Endometrial microvascular endothelial cells (primary cell): Measurements from ENCODE around the gene CCDC106. TPM values are rescaled to one million over a fixed set of nuclear protein-coding genes. Genes with fewer than 3 reads are reported as not detected.

Source experiments
- in situ Hi-C: cut with HindIII; loops from 2 replicates; pipeline ENCODE4 v1.10.0; 2017; ENCODE audit warnings: low sequenced_read_pairs, low pct_unique_long_range_greater_than_20kb; ENCODE audit errors: inconsistent ontology term
- total RNA-seq: library from RNA; depleted of rRNA; stranded (reverse); fragments of >200 nt; gene quantifications from one replicate; pipeline ENCODE4 v1.2.3, GENCODE V29; 2015; ENCODE audit errors: inconsistent ontology term

Gene CCDC106
- total RNA-seq, 1 donor from 2014 or later, result 13.0 TPM

DNA sequence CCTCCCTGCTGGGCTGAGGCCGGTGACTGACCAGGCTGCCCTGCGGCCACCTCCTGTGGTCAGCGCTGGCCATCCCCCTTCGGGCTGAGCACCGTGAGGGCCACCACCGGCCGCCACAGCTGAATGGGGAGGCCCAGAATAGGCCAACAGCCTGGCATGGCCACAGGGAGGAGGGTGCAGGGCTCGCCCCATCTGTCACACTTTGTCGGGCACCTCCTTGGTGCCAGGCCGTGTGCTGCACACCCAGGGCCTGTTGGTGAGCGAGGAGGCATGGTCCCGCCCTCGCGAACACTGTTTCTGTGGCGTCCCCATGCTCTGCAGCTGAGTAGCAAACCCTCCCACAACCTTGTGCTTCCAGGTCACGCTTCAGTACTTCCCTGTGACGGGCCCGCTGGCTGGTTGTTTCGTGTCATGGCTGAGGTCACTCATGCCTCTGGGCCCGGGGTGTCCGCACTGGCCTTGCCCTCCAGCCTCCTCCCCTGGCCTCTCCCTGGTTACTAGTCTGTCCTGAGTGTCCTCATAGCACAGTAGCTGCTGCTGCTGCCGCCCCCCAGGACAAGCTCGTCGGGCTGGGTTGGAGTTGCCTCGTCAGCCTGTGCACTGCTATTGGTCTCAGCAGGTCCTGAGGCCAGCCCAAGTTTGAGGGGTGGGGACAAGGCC, 42.2 kb downstream of the CCDC106 start:
- in situ Hi-C loops, result no loop called here

- in situ Hi-C loops, result no loop called here
These were observed 42.9 kb downstream of the CCDC106 start for GRCh38 chr19:55690769-55691545.

GRCh38 chr19:55691561-55692481, 43.8 kb downstream of the CCDC106 start:
- in situ Hi-C loops, result no loop called here

DNA sequence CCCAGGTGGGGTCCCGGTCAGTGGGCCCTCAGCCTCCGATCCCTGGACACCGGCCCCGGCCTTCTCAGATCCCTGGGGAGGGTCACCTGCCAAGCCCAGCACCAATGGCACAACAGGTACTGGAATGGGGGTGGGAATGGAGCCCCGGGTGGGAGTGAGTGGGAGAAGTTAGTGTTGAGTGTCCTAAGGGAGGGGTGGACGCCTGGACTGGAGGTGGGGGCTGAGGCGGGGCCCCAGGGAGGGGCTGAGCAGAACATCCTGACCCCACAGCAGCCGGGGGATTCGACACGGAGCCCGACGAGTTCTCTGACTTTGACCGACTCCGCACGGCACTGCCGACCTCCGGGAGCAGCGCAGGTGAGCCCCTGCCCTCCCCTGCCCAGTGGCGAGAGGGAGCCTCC, 44.7 kb downstream of the CCDC106 start:
- in situ Hi-C loops, result no loop called here

- in situ Hi-C loops, result no loop called here
These were observed 45.4 kb downstream of the CCDC106 start for GRCh38 chr19:55693336-55693974.

- in situ Hi-C loops, result no loop called here
These were observed 46.2 kb downstream of the CCDC106 start for GRCh38 chr19:55694241-55694655.

DNA sequence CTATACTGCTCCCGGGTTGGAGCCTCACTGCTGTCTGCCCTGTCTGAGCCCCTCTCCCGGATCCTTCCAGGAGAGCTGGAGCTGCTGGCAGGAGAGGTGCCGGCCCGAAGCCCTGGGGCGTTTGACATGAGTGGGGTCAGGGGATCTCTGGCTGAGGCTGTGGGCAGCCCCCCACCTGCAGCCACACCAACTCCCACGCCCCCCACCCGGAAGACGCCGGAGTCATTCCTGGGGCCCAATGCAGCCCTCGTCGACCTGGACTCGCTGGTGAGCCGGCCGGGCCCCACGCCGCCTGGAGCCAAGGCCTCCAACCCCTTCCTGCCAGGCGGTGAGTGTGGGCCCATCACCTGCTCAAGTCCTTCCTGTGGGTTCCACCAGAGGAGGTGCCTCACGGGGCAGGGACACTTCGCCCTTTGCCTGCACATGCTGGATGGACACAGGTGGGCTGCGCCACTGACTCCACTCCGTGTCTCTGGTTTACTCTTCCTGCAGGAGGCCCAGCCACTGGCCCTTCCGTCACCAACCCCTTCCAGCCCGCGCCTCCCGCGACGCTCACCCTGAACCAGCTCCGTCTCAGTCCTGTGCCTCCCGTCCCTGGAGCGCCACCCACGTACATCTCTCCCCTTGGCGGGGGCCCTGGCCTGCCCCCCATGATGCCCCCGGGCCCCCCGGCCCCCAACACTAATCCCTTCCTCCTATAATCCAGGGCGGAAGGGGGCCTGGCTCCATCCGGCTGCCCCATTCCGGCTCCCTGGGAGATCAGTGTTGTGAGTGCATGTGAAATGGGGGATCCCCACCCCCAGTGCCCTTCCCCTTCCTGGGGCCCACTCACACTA, 46.9 kb downstream of the CCDC106 start:
- in situ Hi-C loops, result no loop called here

GRCh38 chr19:55695511-55696290, 47.7 kb downstream of the CCDC106 start:
- in situ Hi-C loops, result no loop called here

GRCh38 chr19:55696301-55697068, 48.5 kb downstream of the CCDC106 start:
- in situ Hi-C loops, result no loop called here

DNA sequence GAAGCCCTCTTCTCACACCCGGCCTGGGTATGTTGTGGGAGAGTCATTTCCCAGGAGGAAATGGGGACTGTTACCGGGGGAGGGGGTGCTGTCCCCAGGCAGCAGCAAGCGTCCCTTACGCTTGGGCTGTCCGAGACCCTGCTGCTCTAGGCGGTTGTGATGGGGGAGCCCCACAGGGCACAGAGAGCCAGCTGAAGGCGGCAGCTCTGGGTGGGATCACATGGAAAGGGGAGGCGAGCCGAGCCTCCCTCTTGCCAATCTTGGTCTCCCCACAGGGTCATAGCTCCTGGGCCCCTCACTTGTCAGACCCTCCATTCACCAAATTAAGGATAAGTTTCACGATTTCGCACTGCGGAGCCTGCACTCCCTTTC, 49.0 kb downstream of the CCDC106 start:
- in situ Hi-C loops, result no loop called here

DNA sequence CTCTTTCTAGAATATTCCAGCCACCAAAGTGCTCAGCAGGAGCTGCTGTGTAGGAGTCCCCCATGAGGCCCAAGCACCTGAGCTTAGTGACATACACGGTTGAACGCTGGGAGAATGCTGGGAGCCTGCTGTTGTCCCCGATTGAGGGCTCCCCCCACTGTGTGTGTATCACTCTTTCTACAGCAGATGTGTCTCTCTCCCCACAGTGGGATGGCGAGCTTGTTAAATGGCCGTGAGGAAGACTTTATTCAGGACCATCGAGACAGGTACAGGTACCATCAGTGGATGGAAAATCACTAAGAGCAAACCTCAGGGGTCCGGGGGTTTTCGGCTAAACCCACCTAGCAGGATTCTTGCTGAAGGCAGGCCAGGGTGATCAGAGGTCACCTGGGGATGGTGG, 49.7 kb downstream of the CCDC106 start:
- in situ Hi-C loops, result no loop called here

- in situ Hi-C loops, result no loop called here
These were observed 50.2 kb downstream of the CCDC106 start for GRCh38 chr19:55698256-55698655.

- in situ Hi-C loops, result no loop called here
These were observed 51.2 kb downstream of the CCDC106 start for GRCh38 chr19:55699221-55699620.

DNA sequence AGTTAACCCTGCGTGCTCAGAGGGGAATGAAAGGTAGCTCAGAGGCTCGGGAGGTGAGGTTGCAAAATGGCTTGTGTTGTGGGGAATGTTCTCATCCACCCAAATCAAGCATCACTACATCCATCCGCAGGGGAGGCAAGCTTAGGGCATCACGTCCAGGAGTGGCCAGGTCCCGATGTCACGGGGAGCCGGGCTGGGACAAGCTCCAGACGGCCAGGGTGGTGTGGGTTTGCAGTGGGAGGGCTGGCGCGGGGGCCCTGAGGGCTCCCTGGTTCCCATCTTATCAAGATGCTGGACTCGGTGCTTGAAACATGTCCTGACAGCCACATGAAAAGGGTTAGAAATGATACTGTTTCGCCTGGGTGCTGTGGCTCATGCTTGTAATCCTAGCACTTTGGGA, 52.8 kb downstream of the CCDC106 start:
- in situ Hi-C loops, result no loop called here

GRCh38 chr19:55702131-55702627, 54.2 kb downstream of the CCDC106 start:
- in situ Hi-C loops, result no loop called here
